Liver (tissue), 9 donors: ENCODE data around the gene FZD10. TPM values are rescaled to one million over a fixed set of nuclear protein-coding genes. Genes with fewer than 3 reads are reported as not detected.

Experiments
- DNase-seq: peaks from one replicate; pipeline ENCODE4 v3.0.0-alpha.2; 2017; ENCODE audit warnings: low spot score
- H3K27ac ChIP-seq, 2 donors: one replicate each; pipeline ENCODE4 v1.7.0; 2013; ENCODE audit warnings: inconsistent platforms in 2 of 2, low read length in 2 of 2, control low read depth in 1 of 2, low read depth in 1 of 2, mild to moderate bottlenecking in 1 of 2
- H3K27me3 ChIP-seq, 4 donors: one replicate each; pipeline versions ENCODE4 v1.6.1 to v1.7.0; 2013; ENCODE audit warnings: low read length in 3 of 4, inconsistent platforms in 1 of 4, mild to moderate bottlenecking in 1 of 4, moderate library complexity in 1 of 4; ENCODE audit not compliant: control insufficient read depth in 4 of 4, insufficient read depth in 4 of 4
- H3K36me3 ChIP-seq, 4 donors: one replicate each; pipeline versions ENCODE4 v1.6.1 to v1.7.0; 2013; ENCODE audit warnings: low read length in 3 of 4, mild to moderate bottlenecking in 3 of 4, low read depth in 1 of 4, moderate library complexity in 1 of 4; ENCODE audit not compliant: control insufficient read depth in 4 of 4, insufficient read depth in 3 of 4
- H3K4me1 ChIP-seq, 4 donors: one replicate each; pipeline versions ENCODE4 v1.6.1 to v1.7.0; 2013; ENCODE audit warnings: low read length in 3 of 4, mild to moderate bottlenecking in 3 of 4, moderate library complexity in 1 of 4; ENCODE audit not compliant: control insufficient read depth in 4 of 4, insufficient read depth in 4 of 4
- H3K4me3 ChIP-seq, 3 donors: one replicate each; pipeline versions ENCODE4 v1.6.1 to v1.7.0; 2013; ENCODE audit warnings: low read length in 3 of 3, control low read depth in 1 of 3, low read depth in 1 of 3, mild to moderate bottlenecking in 1 of 3
- H3K9ac ChIP-seq, 2 donors: one replicate each; pipeline ENCODE4 v1.7.0; 2013; ENCODE audit warnings: low read length in 2 of 2, mild to moderate bottlenecking in 2 of 2, moderate library complexity in 2 of 2, control low read depth in 1 of 2, low read depth in 1 of 2
- H3K9me3 ChIP-seq, 4 donors: one replicate each; pipeline versions ENCODE4 v1.6.1 to v1.7.0; 2013; ENCODE audit warnings: low read length in 3 of 4; ENCODE audit not compliant: control insufficient read depth in 4 of 4
- EGR1 ChIP-seq, 2 donors: IDR thresholded peaks; 2 replicates each; pipeline ENCODE4 v1.6.1; 2016 to 2018; ENCODE audit warnings: antibody characterized with exemption in 2 of 2, low read depth in 2 of 2
- FOXA1 ChIP-seq: IDR thresholded peaks from 2 replicates; pipeline ENCODE4 v1.6.1; 2016; ENCODE audit warnings: antibody characterized with exemption
- FOXA2 ChIP-seq: IDR thresholded peaks from 2 replicates; pipeline ENCODE4 v1.6.1; 2016; ENCODE audit warnings: antibody characterized with exemption
- GABPA ChIP-seq, 2 donors: IDR thresholded peaks in 1 of 2; conservative IDR thresholded peaks in 1 of 2; 2 replicates each; pipeline ENCODE4 v1.6.1; 2016; ENCODE audit warnings: antibody characterized with exemption in 2 of 2, mild to moderate bottlenecking in 1 of 2, moderate library complexity in 1 of 2
- JUND ChIP-seq, 2 donors: IDR thresholded peaks; 2 replicates each; pipeline ENCODE4 v1.6.1; 2016; ENCODE audit warnings: antibody characterized with exemption in 2 of 2
- NR2F2 ChIP-seq: IDR thresholded peaks from 2 replicates; pipeline ENCODE4 v1.6.1; 2016; ENCODE audit warnings: antibody characterized with exemption
- RAD21 ChIP-seq, 2 donors: IDR thresholded peaks; 2 replicates each; pipeline ENCODE4 v1.6.1; 2016; ENCODE audit warnings: antibody characterized with exemption in 2 of 2, mild to moderate bottlenecking in 2 of 2
- RXRA ChIP-seq, 2 donors: IDR thresholded peaks; 2 replicates each; pipeline ENCODE4 v1.6.1; 2017 to 2018; ENCODE audit warnings: antibody characterized with exemption in 2 of 2, mild to moderate bottlenecking in 1 of 2
- TAF1 ChIP-seq: conservative IDR thresholded peaks from 2 replicates; pipeline ENCODE4 v1.6.1; 2016; ENCODE audit warnings: antibody characterized with exemption, mild to moderate bottlenecking
- YY1 ChIP-seq: IDR thresholded peaks from 2 replicates; pipeline ENCODE4 v1.6.1; 2016; ENCODE audit warnings: antibody characterized with exemption, mild to moderate bottlenecking
- WGBS: extraction: QIAGEN DNeasy Blood & Tissue Kit; methylation state at CpG from one replicate; pipeline ENCODE4 v1.1.7; 2013; 5-methylcytosine and 5-hydroxymethylcytosine counted together
- polyA plus RNA-seq, 2 donors: library from polyadenylated mRNA; stranded (reverse) in 1 of 2; unstranded in 1 of 2; fragments of 200-250 nt in 1 of 2; fragments of >200 nt in 1 of 2; fragmentation: Nextera tagmentation in 1 of 2; extraction: Ambion mirVana in 1 of 2; gene quantifications; one replicate each; pipeline versions ENCODE4 v1.2.1 to v1.2.3, GENCODE V29; 2013 to 2015
- total RNA-seq, 2 donors: library from RNA; depleted of rRNA; stranded (reverse); fragments of >200 nt; gene quantifications; one replicate each; pipeline ENCODE4 v1.2.3, GENCODE V29; 2014
- TF ChIP-seq, protein P1 (sequence below): IDR thresholded peaks from 2 replicates; pipeline ENCODE4 v1.6.1; 2016; ENCODE audit warnings: antibody characterized with exemption
- TF ChIP-seq, protein P2 (sequence below): IDR thresholded peaks from 2 replicates; pipeline ENCODE4 v1.6.1; 2016; ENCODE audit warnings: antibody characterized with exemption
- TF ChIP-seq, protein P3 (sequence below): fragments of 150-350 bp; IDR thresholded peaks from 2 replicates; pipeline ENCODE4 v1.5.1; 2017; ENCODE audit warnings: improper control_type of control experiment, low read depth, low read length; ENCODE audit not compliant: missing input control
- TF ChIP-seq, protein P4 (sequence below): IDR thresholded peaks from 2 replicates; pipeline ENCODE4 v1.6.1; 2016; ENCODE audit warnings: antibody characterized with exemption
- TF ChIP-seq, protein P5 (sequence below): IDR thresholded peaks from 2 replicates; pipeline ENCODE4 v1.6.1; 2016; ENCODE audit warnings: antibody characterized with exemption, mild to moderate bottlenecking
- donor health status: healthy.
- donor health status: healthy.
- donor health status: healthy.
- donor health status: healthy.
- donor health status: healthy.

The FZD10 gene, protein sequence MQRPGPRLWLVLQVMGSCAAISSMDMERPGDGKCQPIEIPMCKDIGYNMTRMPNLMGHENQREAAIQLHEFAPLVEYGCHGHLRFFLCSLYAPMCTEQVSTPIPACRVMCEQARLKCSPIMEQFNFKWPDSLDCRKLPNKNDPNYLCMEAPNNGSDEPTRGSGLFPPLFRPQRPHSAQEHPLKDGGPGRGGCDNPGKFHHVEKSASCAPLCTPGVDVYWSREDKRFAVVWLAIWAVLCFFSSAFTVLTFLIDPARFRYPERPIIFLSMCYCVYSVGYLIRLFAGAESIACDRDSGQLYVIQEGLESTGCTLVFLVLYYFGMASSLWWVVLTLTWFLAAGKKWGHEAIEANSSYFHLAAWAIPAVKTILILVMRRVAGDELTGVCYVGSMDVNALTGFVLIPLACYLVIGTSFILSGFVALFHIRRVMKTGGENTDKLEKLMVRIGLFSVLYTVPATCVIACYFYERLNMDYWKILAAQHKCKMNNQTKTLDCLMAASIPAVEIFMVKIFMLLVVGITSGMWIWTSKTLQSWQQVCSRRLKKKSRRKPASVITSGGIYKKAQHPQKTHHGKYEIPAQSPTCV
- total RNA-seq (not detected), polyA plus RNA-seq (under 1 TPM in 1 of 2 donors, not detected in 1; 0.02 TPM)

DNA sequence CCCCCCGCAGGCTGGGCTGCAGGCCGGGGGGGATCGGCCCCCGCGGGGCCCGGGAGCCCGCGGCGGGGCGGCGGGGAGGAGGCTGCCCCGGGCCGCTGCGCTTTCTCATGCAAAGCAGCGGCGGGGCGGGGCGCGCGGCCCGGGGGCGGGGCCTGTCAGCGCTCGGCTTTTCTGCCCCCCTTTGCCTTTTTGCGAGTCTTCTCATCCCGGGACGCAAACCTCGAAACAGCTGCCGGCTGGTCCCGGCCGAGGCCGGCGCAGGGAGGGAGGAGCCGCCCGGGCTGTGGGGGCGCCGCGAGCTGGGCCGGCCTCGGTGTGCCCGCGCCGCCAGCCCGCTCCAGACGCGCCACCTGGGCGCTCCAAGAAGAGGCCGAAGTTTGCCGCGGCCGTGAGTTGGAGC lies at the start of gene FZD10:
TSS of gene FZD10 (plus strand) at position 198 of the 400 bp plus-strand sequence. CDS start 479 bp downstream, outside the sequence.
- H3K36me3 ChIP-seq = no peaks in the 10 kb centered on the region
- 3% methylated on average over 51 of the region's 51 CpGs for WGBS
- no peak for DNase-seq
- H3K27ac ChIP-seq = no peak within 1 kb of the TSS
- no peaks in the 10 kb centered on the region for H3K9me3 ChIP-seq
- TF ChIP-seq RAD21 (IDR thresholded peaks at IDR 0.05) = no peak
- no peak for TF ChIP-seq EGR1 (IDR thresholded peaks at IDR 0.05; ENCODE audit: low read depth in 2 of 2)
- TF ChIP-seq, protein P1, sequence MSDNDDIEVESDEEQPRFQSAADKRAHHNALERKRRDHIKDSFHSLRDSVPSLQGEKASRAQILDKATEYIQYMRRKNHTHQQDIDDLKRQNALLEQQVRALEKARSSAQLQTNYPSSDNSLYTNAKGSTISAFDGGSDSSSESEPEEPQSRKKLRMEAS = no peak
- TF ChIP-seq TAF1 = no peak
- TF ChIP-seq NR2F2 = no peak
- TF ChIP-seq FOXA2 = no peak
- no peak for TF ChIP-seq RXRA (IDR thresholded peaks at IDR 0.05)
- TF ChIP-seq GABPA (IDR thresholded peaks at IDR 0.05 in 1 of 2, conservative IDR thresholded peaks at IDR 0.05 in 1 of 2) = no peak
- TF ChIP-seq, protein P2, sequence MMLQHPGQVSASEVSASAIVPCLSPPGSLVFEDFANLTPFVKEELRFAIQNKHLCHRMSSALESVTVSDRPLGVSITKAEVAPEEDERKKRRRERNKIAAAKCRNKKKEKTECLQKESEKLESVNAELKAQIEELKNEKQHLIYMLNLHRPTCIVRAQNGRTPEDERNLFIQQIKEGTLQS = no peak
- TF ChIP-seq, protein P3, sequence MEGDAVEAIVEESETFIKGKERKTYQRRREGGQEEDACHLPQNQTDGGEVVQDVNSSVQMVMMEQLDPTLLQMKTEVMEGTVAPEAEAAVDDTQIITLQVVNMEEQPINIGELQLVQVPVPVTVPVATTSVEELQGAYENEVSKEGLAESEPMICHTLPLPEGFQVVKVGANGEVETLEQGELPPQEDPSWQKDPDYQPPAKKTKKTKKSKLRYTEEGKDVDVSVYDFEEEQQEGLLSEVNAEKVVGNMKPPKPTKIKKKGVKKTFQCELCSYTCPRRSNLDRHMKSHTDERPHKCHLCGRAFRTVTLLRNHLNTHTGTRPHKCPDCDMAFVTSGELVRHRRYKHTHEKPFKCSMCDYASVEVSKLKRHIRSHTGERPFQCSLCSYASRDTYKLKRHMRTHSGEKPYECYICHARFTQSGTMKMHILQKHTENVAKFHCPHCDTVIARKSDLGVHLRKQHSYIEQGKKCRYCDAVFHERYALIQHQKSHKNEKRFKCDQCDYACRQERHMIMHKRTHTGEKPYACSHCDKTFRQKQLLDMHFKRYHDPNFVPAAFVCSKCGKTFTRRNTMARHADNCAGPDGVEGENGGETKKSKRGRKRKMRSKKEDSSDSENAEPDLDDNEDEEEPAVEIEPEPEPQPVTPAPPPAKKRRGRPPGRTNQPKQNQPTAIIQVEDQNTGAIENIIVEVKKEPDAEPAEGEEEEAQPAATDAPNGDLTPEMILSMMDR = no peak
- peaks cover 2 to 16% (median 10%) of the 10 kb centered on the region in 4 donors for H3K4me1 ChIP-seq
- H3K9ac ChIP-seq = no peak within 1 kb of the TSS
- peaks cover 3 to 31% (median 13%) of the 10 kb centered on the region in 4 donors for H3K27me3 ChIP-seq
- peak within 1 kb of the TSS in 1 of 3 donors; percentile 50 for H3K4me3 ChIP-seq

DNA sequence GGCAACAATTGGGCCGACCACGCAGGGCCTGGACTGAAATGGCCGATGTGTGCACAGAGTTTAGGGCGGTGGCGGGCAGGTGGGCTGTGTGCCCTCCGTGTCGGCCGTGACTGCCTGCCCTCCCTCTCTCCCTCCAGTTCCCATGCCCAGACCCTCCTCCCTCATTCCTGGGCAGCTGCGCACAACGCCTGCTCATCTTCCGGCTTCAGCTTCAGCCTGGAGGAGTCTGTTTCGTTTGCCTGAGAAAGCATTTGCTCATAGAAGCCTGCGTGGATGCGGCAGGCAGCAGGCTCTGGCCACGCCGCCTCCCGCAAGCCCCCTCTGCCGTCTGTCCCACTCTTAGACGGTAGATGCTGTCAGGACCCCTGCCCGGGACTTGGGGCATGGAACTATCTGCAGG lies 47.3 kb upstream of the FZD10 start:
- Histone ChIP-seq H3K36me3 (no peaks in the 10 kb centered on the region), H3K9ac (no peak overlapping the region), H3K4me3 (no peak overlapping the region), H3K9me3 (no peaks in the 10 kb centered on the region), H3K27me3 (peaks cover 0 to 4% (median 3%) of the 10 kb centered on the region in 4 donors), H3K4me1 (no peaks in the 10 kb centered on the region), H3K27ac (no peak overlapping the region)
- DNase-seq = no peak
- 87% methylated on average over 20 of the region's 20 CpGs for WGBS
- TF ChIP-seq JUND (IDR thresholded peaks at IDR 0.05) (no peak), EGR1 (IDR thresholded peaks at IDR 0.05; ENCODE audit: low read depth in 2 of 2) (no peak), FOXA1 (no peak), TAF1 (no peak), RAD21 (IDR thresholded peaks at IDR 0.05) (no peak), FOXA2 (no peak), RXRA (IDR thresholded peaks at IDR 0.05) (no peak), YY1 (no peak), GABPA (IDR thresholded peaks at IDR 0.05 in 1 of 2, conservative IDR thresholded peaks at IDR 0.05 in 1 of 2) (no peak)
- TF ChIP-seq, protein P2 = no peak
- TF ChIP-seq, protein P4, sequence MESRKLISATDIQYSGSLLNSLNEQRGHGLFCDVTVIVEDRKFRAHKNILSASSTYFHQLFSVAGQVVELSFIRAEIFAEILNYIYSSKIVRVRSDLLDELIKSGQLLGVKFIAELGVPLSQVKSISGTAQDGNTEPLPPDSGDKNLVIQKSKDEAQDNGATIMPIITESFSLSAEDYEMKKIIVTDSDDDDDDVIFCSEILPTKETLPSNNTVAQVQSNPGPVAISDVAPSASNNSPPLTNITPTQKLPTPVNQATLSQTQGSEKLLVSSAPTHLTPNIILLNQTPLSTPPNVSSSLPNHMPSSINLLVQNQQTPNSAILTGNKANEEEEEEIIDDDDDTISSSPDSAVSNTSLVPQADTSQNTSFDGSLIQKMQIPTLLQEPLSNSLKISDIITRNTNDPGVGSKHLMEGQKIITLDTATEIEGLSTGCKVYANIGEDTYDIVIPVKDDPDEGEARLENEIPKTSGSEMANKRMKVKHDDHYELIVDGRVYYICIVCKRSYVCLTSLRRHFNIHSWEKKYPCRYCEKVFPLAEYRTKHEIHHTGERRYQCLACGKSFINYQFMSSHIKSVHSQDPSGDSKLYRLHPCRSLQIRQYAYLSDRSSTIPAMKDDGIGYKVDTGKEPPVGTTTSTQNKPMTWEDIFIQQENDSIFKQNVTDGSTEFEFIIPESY = no peak
- TF ChIP-seq, protein P5, sequence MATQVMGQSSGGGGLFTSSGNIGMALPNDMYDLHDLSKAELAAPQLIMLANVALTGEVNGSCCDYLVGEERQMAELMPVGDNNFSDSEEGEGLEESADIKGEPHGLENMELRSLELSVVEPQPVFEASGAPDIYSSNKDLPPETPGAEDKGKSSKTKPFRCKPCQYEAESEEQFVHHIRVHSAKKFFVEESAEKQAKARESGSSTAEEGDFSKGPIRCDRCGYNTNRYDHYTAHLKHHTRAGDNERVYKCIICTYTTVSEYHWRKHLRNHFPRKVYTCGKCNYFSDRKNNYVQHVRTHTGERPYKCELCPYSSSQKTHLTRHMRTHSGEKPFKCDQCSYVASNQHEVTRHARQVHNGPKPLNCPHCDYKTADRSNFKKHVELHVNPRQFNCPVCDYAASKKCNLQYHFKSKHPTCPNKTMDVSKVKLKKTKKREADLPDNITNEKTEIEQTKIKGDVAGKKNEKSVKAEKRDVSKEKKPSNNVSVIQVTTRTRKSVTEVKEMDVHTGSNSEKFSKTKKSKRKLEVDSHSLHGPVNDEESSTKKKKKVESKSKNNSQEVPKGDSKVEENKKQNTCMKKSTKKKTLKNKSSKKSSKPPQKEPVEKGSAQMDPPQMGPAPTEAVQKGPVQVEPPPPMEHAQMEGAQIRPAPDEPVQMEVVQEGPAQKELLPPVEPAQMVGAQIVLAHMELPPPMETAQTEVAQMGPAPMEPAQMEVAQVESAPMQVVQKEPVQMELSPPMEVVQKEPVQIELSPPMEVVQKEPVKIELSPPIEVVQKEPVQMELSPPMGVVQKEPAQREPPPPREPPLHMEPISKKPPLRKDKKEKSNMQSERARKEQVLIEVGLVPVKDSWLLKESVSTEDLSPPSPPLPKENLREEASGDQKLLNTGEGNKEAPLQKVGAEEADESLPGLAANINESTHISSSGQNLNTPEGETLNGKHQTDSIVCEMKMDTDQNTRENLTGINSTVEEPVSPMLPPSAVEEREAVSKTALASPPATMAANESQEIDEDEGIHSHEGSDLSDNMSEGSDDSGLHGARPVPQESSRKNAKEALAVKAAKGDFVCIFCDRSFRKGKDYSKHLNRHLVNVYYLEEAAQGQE = no peak
- TF ChIP-seq, protein P1 = no peak
